GM19099 (cell line): ENCODE data around the gene LGALS13.

Experiments
- POLR2A ChIP-seq: IDR thresholded peaks from 3 replicates; pipeline ENCODE4 v1.6.1; 2011; ENCODE audit warnings: low read depth; ENCODE audit not compliant: insufficient read length; ENCODE audit errors: extremely low read depth

LGALS13 gene, protein sequence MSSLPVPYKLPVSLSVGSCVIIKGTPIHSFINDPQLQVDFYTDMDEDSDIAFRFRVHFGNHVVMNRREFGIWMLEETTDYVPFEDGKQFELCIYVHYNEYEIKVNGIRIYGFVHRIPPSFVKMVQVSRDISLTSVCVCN

DNA sequence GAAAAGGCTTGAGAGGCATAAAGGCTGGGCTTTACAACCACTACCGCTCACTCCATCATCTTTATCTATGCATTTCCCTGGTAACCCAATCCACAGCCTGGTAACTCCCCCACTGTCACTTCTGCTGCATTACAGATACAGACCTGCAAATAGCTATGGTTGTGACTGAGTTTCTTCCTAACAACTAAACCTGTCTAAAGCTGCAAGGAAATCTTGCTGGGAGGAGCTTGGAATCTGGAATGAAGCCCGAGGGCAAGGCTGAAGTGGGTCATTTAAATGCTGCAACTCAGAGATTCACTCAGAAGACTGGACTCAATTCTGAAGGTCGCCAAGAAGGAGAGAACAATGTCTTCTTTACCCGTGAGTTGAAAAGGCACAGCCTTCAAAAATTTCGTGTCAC, at the start of gene LGALS13:
Gene LGALS13, plus strand, starts transcription at position 301 of the 400 bp plus-strand sequence. Its CDS starts 45 bp downstream, at position 346.
- TF ChIP-seq POLR2A: no peak

DNA sequence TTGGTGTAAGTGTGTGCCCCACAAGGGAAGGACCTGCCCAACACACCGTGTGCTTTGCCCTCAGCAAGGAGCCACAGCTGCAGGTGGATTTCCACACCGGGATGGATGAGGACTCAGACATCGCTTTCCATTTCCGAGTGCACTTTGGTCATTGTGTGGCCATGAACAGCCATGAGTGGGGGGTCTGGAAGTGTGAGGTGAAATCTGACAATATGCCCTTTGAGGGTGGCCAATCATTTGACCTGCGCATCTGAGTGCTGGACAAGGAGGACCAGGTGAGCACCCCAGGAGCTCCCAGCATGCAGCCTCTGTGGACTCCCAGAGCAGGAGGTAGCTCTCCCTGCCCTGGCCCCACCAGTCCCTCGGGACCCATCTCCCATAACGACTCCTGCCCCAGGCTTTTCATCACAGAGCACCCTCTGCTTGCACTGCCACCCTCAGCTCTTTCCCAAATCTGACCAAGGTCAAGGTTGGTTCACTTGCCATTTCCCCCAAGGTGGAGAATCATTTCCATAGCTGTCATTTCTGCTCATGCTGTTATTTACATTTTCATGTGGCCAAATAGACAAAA, 49.2 kb upstream of the LGALS13 start:
- TF ChIP-seq POLR2A: no peak

DNA sequence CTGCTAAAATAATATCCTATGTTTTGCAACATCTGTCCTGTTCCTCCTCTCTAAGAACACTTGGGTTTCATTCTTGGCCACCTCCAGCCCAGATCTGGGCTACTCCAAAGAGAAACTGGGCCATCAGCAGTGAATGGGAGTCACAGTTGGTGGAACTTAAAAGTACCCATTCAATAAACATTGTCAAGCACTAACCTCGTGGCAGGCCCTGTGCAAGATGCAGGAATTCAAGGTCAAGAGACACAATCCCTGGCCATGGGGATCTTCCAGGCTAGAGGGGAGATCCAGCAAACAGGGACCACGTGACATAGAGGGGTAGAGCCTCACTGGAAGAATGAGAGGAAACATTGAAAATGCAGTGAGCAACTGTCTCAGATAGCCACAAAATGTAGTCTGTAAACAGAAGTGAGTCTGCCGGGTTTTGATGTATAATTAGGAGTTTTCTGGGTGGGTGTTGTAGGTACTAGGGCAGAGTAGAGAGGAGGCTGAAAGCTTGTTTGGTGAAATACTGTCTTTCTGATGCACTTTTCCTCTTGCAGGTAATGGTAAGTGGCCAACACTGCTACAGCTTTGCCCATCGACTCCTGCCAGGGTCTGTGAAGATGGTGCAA, 47.5 kb upstream of the LGALS13 start:
- no peak for TF ChIP-seq POLR2A

GRCh38 chr19:39555883-39556282, 46.4 kb upstream of the LGALS13 start:
- no peak for TF ChIP-seq POLR2A

DNA sequence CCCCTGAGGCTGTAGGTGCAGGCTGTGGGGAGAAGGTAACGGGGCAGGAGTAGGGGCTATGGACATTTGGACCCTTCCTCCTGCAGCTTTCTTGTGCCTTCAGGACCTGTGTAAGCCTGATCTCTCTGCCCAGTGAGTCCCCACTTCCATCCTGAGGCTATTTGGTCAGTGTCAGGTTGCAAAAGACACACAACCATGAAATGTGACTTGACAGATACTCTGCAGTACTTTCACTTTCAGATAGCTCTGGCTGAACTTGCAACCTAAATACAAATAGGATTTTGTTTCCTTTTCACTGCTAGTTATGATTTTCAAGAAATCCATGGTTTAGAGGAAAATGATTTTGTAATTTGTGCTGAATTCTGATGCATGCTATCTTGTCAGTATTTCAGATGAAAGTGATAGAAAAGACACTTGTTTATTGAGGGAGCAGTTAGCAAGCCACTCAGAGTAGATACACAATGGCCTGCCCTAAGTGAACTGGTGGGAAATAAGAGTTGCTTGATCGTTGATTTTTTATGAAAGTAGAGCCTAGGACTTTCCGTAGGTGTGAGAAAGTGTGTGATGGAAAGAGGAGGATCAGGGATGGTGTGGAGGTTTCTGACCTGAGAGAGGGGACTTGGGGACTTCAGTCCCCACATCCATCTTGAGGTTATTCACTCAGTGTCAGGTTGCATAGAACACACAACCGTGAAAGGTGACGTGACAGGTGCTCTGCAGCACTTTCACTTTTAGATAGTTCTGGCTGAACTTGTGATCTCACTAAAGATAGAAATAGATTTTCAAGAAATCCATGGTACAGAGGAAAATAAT, 44.3 kb upstream of the LGALS13 start:
- no peak for TF ChIP-seq POLR2A

DNA sequence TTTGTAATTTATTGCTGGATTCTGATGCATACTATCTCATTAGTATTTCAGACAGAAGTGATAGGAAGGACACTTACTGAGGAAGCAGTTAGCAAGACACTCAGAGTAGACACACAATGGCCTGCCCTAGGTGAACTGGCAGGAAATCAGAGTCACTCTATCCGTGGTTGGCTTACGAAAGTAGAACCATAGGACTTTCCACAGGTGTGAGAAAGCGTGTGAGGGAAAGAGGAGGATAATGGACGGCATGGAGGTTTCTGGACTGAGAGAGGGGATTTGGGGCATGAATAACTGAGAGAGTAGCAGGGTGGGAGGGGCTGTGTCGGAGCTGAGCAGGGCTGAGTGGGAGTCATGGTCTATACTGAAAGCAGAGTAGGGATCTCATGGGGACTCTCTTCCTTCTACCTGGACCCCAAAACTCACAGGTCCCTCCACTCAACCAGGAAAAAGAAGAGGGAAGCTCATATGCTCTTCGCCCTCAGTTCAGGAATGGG, 43.7 kb upstream of the LGALS13 start:
- TF ChIP-seq POLR2A: no peak

GRCh38 chr19:39563408-39563807, 38.9 kb upstream of the LGALS13 start:
- no peak for TF ChIP-seq POLR2A

- TF ChIP-seq POLR2A: no peak
These were observed 36.3 kb upstream of the LGALS13 start for GRCh38 chr19:39566064-39566463.

- TF ChIP-seq POLR2A: no peak
These were observed 33.7 kb upstream of the LGALS13 start for GRCh38 chr19:39568604-39569003.

DNA sequence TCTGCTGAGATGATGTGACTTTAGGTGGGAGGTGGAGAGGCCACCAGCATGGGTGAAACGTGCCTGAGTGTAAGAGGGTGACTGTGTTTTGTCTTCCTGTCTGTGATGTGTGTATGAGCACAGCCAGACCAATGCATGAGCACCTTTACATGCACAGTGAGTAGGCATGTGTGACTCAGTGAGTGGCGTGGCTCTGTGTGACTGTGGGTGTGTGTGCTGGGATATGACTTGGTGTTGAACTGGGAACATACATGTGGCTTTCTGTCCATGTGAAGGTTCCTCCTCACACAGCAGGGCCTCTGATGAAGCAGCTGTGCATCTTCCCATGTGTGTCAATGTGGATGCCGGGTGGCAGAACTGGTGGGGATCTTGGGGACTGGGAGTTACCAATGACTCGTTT, 19.9 kb upstream of the LGALS13 start:
- TF ChIP-seq POLR2A: no peak

DNA sequence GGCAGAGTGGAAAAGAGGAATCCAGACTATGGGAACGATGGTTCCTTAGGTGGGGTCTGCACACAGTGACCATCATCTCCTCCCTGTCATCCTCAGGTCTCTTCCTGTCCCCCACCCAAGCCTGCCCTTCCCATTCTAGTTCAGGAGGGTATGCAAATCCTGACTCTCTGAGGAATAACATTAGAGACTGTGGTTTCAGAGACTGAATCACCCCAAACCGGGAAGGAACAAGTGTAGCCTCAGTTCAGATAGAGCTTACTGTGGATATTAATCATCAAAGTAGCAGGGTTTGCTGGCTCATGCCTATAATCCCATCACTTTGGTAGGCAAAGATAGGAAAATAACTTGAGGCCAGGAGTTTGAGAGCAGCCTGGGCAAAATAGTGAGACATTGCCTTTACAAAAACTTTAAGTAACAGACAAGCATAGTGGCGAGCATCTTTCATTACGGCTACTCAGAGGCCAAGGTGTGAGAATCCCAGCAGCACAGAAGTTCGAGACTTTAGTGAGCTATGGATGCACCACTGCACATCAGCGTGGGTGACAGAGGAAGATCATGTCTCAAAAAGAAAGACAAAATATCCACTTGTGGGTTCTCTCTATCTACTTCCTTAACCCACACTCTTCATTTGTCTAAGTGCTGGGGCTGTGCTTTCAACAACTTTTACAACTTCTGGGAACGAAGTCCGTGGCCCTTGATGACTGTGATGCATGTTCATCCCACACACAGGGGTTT, 19.3 kb upstream of the LGALS13 start:
- no peak for TF ChIP-seq POLR2A

- no peak for TF ChIP-seq POLR2A
These were observed 14.8 kb upstream of the LGALS13 start for GRCh38 chr19:39587496-39587895.

DNA sequence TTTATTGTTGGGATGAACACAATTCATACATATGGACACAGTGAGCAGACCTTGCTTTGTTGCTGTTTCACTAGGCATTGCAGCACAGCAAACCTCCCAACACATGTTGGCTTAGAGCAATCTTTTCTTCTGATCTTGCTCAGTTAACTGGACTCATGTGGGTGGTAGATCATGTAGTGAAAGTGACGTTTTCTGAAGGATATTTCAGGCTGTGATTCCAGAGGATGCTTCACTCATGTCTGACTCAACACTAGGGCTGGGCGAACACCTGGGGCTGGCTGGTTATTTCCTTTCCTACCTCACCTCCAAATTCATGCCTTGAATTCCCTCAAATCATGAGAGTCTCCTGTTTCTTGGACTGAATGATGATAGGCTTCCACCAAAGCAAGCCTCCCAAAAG, 14.3 kb upstream of the LGALS13 start:
- no peak for TF ChIP-seq POLR2A

DNA sequence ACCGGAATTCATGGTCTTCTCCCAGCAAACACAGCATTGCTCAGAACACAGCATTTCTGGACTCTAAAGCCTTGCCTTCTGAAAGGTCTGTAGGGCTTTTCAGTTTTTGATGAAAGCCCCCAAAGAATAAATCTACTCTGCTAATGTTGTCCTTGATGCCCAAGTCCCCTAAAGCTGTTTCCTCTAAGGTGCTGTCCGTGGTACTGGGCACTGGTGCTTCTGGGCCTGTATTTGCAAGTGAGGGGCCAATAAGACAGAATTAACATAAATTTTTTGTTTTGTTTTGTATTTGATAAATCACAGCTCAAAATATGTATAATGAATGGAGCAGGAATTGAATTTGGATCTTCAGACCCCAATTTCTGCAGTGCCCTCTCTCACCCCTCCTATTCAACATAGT, 12.1 kb upstream of the LGALS13 start:
- no peak for TF ChIP-seq POLR2A

- no peak for TF ChIP-seq POLR2A
These were observed 9.9 kb upstream of the LGALS13 start for GRCh38 chr19:39592381-39592780.
